ENCODE results near the gene ESRRG.

Gene ESRRG

GRCh38 chr1:216499581-216500272 lies 223.5 kb downstream of the ESRRG start:
- DNase-seq, result no peak

GRCh38 chr1:216498277-216498676 lies 225.0 kb downstream of the ESRRG start:
- no peak for DNase-seq

- no peak for DNase-seq
Observed at GRCh38 chr1:216485042-216485441, 238.2 kb downstream of the ESRRG start.

- DNase-seq, result no peak
Observed at GRCh38 chr1:216483672-216484401, 239.4 kb downstream of the ESRRG start.

GRCh38 chr1:216482620-216483019 lies 240.6 kb downstream of the ESRRG start:
- no peak for DNase-seq

- no peak for DNase-seq
Observed at GRCh38 chr1:216478238-216478637, 245.0 kb downstream of the ESRRG start.

- no peak for DNase-seq
Observed at GRCh38 chr1:216476341-216476740, 246.9 kb downstream of the ESRRG start.

- no peak for DNase-seq
Observed at GRCh38 chr1:216475659-216476276, 247.5 kb downstream of the ESRRG start.

GRCh38 chr1:216466162-216466801 lies 256.9 kb downstream of the ESRRG start:
- DNase-seq, result no peak

GRCh38 chr1:216464489-216464888 lies 258.7 kb downstream of the ESRRG start:
- DNase-seq, result no peak

GRCh38 chr1:216462066-216462775 lies 261.0 kb downstream of the ESRRG start:
- DNase-seq, result no peak

- no peak for DNase-seq
Observed at GRCh38 chr1:216461466-216461865, 261.8 kb downstream of the ESRRG start.

- no peak for DNase-seq
Observed at GRCh38 chr1:216459651-216460207, 263.5 kb downstream of the ESRRG start.

GRCh38 chr1:216458812-216459211 lies 264.4 kb downstream of the ESRRG start:
- DNase-seq, result no peak

- no peak for DNase-seq
Observed at GRCh38 chr1:216457356-216457755, 265.9 kb downstream of the ESRRG start.

- no peak for DNase-seq
Observed at GRCh38 chr1:216456682-216457081, 266.5 kb downstream of the ESRRG start.

GRCh38 chr1:216453777-216454176 lies 269.5 kb downstream of the ESRRG start:
- no peak for DNase-seq

Measured in activated CD4-positive, alpha-beta T cell treated with anti-CD3 and anti-CD28 coated beads, Interleukin-10, Interleukin-2, amounts not matched to agents 100 ng/mL and 50 ng/mL, durations not matched to agents 16 hours and 8 hours (primary cell).